AG04449 (cell line): ENCODE measurements around the gene GRIN3B.

Experiments used
- CTCF ChIA-PET: fragments of 350-600 bp; formaldehyde crosslinking; extraction: SDS; loops from one replicate; lab custom pipeline; 2021; ENCODE audit warnings: antibody characterized with exemption; lab: Yijun Ruan, JAX
- POLR2A ChIA-PET: fragments of 400-600, 350-600 bp; formaldehyde crosslinking; extraction: SDS; loops from one replicate; lab custom pipeline; 2020; ENCODE audit warnings: antibody characterized with exemption, inconsistent platforms; lab: Yijun Ruan, JAX
- DNase-seq: peaks from one replicate; pipeline ENCODE4 v3.0.0-alpha.2; 2010; ENCODE audit warnings: low read depth, low spot score
- H3K4me3 ChIP-seq: 2 replicates; pipeline ENCODE4 v1.5.1; 2011; ENCODE audit warnings: low read depth, mild to moderate bottlenecking, control low read depth, low read length
- TF ChIP-seq, protein P1 (sequence below): IDR thresholded peaks from one replicate; pipeline ENCODE4 v1.5.1; 2011; ENCODE audit warnings: mild to moderate bottlenecking, moderate library complexity, low read length, control low read depth, inconsistent platforms; ENCODE audit not compliant: insufficient read depth; ENCODE audit errors: missing control alignments

The GRIN3B gene

GRCh38 chr19:960020-960419 is 40.2 kb upstream of the GRIN3B start:
- POLR2A ChIA-PET: no interaction called here
- CTCF ChIA-PET: no interaction called here
- TF ChIP-seq, protein P1, sequence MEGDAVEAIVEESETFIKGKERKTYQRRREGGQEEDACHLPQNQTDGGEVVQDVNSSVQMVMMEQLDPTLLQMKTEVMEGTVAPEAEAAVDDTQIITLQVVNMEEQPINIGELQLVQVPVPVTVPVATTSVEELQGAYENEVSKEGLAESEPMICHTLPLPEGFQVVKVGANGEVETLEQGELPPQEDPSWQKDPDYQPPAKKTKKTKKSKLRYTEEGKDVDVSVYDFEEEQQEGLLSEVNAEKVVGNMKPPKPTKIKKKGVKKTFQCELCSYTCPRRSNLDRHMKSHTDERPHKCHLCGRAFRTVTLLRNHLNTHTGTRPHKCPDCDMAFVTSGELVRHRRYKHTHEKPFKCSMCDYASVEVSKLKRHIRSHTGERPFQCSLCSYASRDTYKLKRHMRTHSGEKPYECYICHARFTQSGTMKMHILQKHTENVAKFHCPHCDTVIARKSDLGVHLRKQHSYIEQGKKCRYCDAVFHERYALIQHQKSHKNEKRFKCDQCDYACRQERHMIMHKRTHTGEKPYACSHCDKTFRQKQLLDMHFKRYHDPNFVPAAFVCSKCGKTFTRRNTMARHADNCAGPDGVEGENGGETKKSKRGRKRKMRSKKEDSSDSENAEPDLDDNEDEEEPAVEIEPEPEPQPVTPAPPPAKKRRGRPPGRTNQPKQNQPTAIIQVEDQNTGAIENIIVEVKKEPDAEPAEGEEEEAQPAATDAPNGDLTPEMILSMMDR: no peak
- H3K4me3 ChIP-seq: no peak overlapping the region
- no peak for DNase-seq

GRCh38 chr19:960601-960938 is 39.6 kb upstream of the GRIN3B start:
- TF ChIP-seq, protein P1: no peak
- POLR2A ChIA-PET: no interaction called here
- H3K4me3 ChIP-seq: no peak overlapping the region
- no peak for DNase-seq
- CTCF ChIA-PET: no interaction called here

DNA sequence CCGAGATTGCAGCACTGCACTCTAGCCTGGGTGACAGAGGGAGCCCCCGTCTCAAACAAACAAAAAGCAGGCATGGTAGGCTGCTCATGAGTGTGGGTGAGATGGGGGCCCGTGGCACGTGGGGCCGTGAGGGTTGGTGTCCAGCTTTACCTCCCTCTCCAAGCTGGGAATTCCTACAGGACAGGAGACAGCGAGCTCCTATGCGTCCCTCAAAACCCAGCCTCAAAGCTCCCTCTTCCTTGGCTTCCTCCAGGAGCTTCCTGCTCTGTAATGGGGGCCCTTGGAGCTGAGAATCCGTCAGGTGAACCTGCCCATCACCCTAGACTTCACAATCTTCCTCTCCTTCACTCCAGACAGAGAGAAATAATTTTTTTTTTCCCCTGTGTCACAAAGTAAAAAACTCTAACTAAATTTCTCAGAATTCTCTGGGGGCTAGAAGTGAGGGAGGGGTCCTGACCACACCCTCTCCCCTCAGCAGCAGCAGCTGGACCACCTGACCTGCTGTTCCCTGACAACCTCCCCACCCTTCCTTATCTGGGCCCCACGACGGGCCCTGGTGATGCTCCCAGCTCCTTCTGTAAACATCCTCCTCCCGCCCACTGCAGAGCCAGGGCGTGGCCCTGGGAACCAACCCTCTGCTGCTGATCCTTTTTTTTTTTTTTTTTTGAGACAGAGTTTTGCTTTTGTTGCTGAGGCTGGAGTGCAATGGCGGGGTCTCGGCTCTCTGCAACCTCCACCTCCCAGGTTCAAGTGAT is 38.2 kb upstream of the GRIN3B start:
- H3K4me3 ChIP-seq: no peak overlapping the region
- TF ChIP-seq, protein P1: no peak
- ChIA-PET POLR2A (interaction anchor here (0.7 to 0.8 kb wide), 2 partner anchors 9 to 21 kb away, joined by 3 to 5 read pairs; no protein-coding TSS in a partner anchor), CTCF (interaction anchor here (1.2 to 7.1 kb wide), 3 partner anchors 8 to 21 kb away, joined by 3 to 37 read pairs (median 10); partner anchors contain the start of gene WDR18)
- no peak for DNase-seq

- no peak for DNase-seq
- POLR2A ChIA-PET: interaction anchor here (0.8 kb wide), 1 partner anchor 21 kb away, joined by 3 read pairs; no protein-coding TSS in a partner anchor
- TF ChIP-seq, protein P1: no peak
- CTCF ChIA-PET: interaction anchor here (1.5 to 7.1 kb wide), 2 partner anchors 11 to 20 kb away, joined by 3 to 37 read pairs; partner anchors contain the start of gene WDR18
- H3K4me3 ChIP-seq: no peak overlapping the region
Measured at GRCh38 chr19:962683-963400, 37.4 kb upstream of the GRIN3B start.

DNA sequence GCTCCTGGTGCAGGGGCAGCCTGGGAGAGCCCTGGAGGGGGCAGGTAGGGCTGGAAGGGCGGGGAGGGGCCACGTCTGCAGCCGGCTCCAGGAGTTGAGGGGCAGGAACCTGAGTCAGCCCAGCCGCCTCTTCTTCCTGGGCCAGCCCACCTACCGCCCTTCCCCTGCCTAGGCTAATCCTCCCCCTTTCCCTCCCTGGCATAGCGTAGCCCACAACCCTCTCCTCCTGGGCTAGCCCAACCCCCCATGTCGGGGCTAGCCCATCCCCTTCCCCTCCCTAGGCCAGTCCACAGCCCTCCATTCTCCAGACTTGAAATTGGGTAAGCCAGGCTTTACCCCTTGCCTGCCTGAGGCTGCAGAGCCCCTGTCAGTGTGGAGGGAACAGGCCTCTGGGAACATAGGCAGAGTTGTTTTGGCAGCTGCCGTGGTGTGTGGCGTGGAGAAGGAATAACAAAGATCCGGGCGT is 36.7 kb upstream of the GRIN3B start:
- H3K4me3 ChIP-seq: no peak overlapping the region
- DNase-seq: no peak
- TF ChIP-seq, protein P1: no peak
- POLR2A ChIA-PET: no interaction called here
- CTCF ChIA-PET: interaction anchor here (7.1 kb wide), 1 partner anchor 19 kb away, joined by 37 read pairs; the partner anchor contains the start of gene WDR18

DNA sequence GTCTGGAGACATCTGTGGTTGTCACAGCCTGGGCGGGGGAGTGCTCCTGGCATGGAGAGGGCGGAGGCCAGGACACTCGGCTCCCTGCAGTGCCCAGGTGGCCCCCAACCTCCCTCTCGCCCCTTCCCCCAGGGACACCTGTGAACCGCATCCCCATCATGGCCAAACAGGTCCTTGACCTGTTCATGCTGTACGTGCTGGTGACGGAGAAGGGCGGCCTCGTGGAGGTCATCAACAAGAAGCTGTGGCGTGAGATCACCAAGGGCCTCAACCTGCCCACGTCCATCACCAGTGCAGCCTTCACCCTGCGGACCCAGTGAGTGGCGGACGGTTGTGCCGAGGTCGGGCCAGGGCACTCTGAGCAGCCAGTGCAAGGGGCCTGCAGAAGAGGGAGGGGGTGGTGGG is 36.1 kb upstream of the GRIN3B start:
- TF ChIP-seq, protein P1: no peak
- no peak for DNase-seq
- ChIA-PET CTCF (interaction anchor here (1.4 to 7.1 kb wide), 2 partner anchors 9 to 19 kb away, joined by 4 to 37 read pairs; partner anchors contain the start of gene WDR18), POLR2A (no interaction called here)
- H3K4me3 ChIP-seq: no peak overlapping the region
